Islet precursor cell (in vitro differentiated cells): ENCODE measurements around the gene ZNF483.
"Not testable (repeated sequence)": the region's sequence is repeated elsewhere in the genome, so short reads cannot be mapped to it uniquely, and the experiment has no call there.

Experiments
- DNase-seq: peaks from one replicate; pipeline ENCODE4 v3.0.0-alpha.2; 2018

The ZNF483 gene

GRCh38 chr9:111615928-111616327, 90.9 kb downstream of the ZNF483 start:
- DNase-seq: no peak

- not testable (repeated sequence) for DNase-seq
Measured at GRCh38 chr9:111617349-111617748, 92.4 kb downstream of the ZNF483 start.

DNA sequence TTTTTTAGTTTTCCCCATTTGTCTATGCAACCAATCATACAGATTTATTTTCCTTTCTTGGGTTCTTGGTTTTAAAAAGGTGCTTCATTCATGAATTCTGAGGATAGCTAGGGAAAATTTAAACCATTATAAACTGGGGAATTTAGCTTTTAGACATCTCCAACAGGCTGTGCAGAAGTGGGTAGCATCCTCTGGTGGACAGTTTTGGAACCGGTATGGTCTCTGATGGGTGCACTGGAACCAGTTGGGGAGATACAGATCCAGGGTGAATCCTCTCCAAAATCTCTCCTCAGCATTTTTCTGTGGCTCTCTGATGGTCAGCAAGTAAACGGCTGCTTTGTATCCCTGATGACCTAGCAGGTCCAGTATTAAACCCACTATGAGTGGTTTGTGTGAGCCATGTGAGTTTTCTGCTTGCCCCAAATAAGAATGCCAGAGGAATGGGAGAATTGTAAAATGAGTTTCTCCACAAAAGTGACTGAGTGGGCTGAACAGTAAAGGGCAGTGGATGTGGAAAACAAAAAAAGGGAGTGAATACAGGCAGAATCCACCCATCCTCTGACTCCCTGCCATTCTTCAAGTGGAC, 97.0 kb downstream of the ZNF483 start:
- no peak for DNase-seq

- no peak for DNase-seq
Measured at GRCh38 chr9:111622626-111623025, 97.6 kb downstream of the ZNF483 start.
